ENCODE data around the gene RPL15. TPM values are rescaled to one million over a fixed set of nuclear protein-coding genes. Genes with fewer than 3 reads are reported as not detected.

RPL15 gene
- total and polyA plus RNA-seq, 4 donors: 1,314 to 5,106 (median 2,422) TPM

DNA sequence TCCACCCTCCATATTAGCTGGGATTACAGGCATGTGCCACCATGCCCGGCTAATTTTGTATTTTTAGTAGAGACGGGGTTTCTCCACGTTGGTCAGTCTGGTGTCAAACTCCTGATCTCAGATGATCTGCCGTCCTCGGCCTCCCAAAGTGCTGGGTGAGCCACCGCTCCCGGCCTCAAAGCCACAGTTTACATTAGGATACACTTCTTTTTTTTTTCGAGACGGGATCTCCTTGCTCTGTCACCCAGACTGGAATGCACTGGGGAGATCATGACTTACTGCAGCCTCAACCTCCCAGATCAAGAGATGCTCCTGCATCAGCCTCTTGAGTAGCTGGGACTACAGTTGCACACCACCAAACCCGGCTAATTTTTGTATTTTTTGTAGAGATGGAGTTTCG lies 25.6 kb downstream of the RPL15 start:
- no peak for ATAC-seq (ENCODE audit: low FRiP score)
- no peak for DNase-seq
- 89 to 92% methylated on average over 11 of the region's 11 CpGs for WGBS, 2 donors
- H3K27ac ChIP-seq (ENCODE audit: low read depth in 1 of 2, low read length in 2 of 2): no peak overlapping the region
- no peak overlapping the region for H3K4me3 ChIP-seq (ENCODE audit: low read length in 2 of 2)
- no peaks in the 10 kb centered on the region for H3K9me3 ChIP-seq (ENCODE audit: control insufficient read depth, low read length)
- no peaks in the 10 kb centered on the region for H3K36me3 ChIP-seq (ENCODE audit: control insufficient read depth in 1 of 2, insufficient read depth in 2 of 2, low read length in 1 of 2)
- intact Hi-C loops (cut with DNase I): no loop called here
- no peaks in the 10 kb centered on the region for H3K4me1 ChIP-seq (ENCODE audit: control insufficient read depth in 1 of 2, insufficient read depth in 2 of 2, low read length in 2 of 2)
- H3K27me3 ChIP-seq (ENCODE audit: control insufficient read depth in 1 of 2, insufficient read depth in 2 of 2, low read length in 1 of 2): no peaks in the 10 kb centered on the region

DNA sequence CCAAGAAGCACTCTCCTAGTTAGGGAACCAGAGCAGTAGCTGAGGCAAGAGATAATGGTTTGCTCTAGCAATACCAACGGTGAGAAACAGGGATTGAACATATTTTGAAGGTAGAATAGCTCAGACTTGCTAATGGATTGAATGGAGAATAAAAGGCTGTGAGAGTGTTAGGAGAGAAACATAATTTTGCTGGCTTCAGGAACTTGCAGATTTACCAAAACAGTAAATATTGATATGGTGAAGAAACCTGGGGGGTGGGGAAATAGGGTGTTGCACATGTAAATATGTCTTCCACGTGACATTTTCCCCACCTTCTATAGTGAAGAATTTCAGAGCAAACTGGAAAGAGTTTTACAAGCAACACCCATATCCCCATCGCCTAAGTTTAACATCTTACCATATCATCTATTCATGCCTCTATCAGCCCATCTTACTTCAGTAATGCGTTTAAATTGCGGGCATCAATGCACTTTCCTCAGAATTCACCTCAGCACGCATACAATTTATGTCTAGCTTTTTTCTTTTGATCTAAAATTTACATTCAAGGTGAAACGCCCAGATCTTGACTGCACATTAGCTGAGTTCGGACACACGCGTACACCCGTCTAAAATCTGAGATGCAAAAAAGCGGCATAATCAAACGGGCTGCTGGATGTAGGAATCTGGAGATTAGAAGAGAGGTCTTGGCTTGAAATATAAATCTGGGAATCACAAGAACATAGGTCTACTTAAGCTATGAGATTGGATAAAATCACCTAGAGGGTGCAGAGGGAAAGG lies 27.3 kb downstream of the RPL15 start:
- no peaks in the 10 kb centered on the region for H3K4me1 ChIP-seq (ENCODE audit: control insufficient read depth in 1 of 2, insufficient read depth in 2 of 2, low read length in 2 of 2)
- H3K9me3 ChIP-seq (ENCODE audit: control insufficient read depth, low read length): no peaks in the 10 kb centered on the region
- no peaks in the 10 kb centered on the region for H3K36me3 ChIP-seq (ENCODE audit: control insufficient read depth in 1 of 2, insufficient read depth in 2 of 2, low read length in 1 of 2)
- no peak overlapping the region for H3K27ac ChIP-seq (ENCODE audit: low read depth in 1 of 2, low read length in 2 of 2)
- no peak for ATAC-seq (ENCODE audit: low FRiP score)
- H3K27me3 ChIP-seq (ENCODE audit: control insufficient read depth in 1 of 2, insufficient read depth in 2 of 2, low read length in 1 of 2): no peaks in the 10 kb centered on the region
- no peak for DNase-seq
- intact Hi-C loops (cut with DNase I): no loop called here
- peak overlapping the region; percentile 90 to 99 for H3K4me3 ChIP-seq (ENCODE audit: low read length in 2 of 2)
- 16 to 17% methylated on average over 13 of the region's 13 CpGs for WGBS, 2 donors

DNA sequence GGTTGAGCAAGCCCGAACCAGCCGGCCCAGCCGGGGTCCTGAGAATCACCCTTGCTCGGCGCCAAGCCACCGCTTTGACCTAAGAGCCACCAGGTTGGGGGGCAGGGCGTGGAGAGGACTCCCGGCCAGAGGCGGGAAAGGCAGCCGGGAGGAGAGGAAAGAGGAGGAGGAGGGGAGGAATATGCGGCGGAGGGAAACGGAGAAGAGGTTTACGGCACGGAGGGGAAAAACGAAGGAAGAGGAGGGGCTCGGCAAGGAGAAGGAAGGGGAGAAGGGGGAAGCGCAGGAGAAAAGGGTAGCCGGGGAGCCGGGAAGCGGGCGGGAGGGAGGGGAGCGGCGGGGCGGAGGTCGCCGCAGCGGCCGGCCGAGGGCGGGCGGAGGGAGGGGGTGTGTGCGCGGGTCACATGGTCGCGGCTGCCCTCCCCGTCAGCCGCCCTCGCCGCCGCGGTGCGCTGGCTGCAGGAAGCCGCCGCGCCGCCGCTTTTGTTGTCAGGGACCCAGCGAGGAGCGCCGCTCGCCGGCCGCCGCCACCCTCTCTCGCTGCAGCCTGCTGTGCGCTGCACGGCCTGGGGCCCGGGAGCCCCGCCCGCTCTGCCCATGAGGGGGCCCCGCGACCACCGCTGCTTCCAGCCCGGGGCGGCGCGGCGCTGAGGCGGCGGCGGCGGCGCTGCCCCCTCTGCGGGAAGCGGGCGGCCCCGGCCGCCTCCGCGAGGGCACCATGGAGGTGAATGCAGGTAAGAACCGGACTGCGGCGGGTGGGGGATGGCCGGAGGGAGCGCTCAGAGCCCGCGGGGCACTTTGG lies 28.1 kb downstream of the RPL15 start, which contains the start of gene NR1D2:
TSS of gene NR1D2 (plus strand) at position 426 of the 802 bp plus-strand sequence. CDS start at position 719, 293 bp downstream.
- WGBS, 2 donors: 1% methylated on average over 33 to 88 of the region's 88 CpGs
- Histone ChIP-seq H3K4me3 (ENCODE audit: low read length in 2 of 2) (peak within 1 kb of the TSS; percentile 98 to 99), H3K27me3 (ENCODE audit: control insufficient read depth in 1 of 2, insufficient read depth in 2 of 2, low read length in 1 of 2) (no peaks in the 10 kb centered on the region), H3K36me3 (ENCODE audit: control insufficient read depth in 1 of 2, insufficient read depth in 2 of 2, low read length in 1 of 2) (no peaks in the 10 kb centered on the region), H3K27ac (ENCODE audit: low read depth in 1 of 2, low read length in 2 of 2) (peak within 1 kb of the TSS; percentile 89 to 100), H3K4me1 (ENCODE audit: control insufficient read depth in 1 of 2, insufficient read depth in 2 of 2, low read length in 2 of 2) (peaks cover 0 to 6% of the 10 kb centered on the region in 2 donors), H3K9me3 (ENCODE audit: control insufficient read depth, low read length) (no peaks in the 10 kb centered on the region)
- ATAC-seq (ENCODE audit: low FRiP score) (peak; percentile 87), DNase-seq (peak; percentile 91 to 93)
- intact Hi-C loops (cut with DNase I): loop anchor here in 1 of 2 donors (1.0 to 5.0 kb wide), 2 partner anchors 28 to 37 kb away; partner anchors contain the start of gene RPL15

DNA sequence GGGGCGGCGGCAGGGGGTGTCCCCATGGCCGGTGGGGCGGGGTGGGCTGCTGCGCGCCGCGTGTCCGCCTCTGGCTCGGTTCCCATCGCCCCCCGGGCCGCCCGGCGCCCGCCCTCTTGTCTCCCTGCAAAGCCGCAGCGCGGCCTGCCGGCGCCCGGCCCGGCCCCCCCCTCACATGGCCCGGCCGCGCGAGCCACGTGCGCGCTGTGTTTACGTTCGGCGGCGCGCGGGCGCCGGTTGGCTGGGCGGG lies 28.7 kb downstream of the RPL15 start:
- no peak for DNase-seq
- H3K36me3 ChIP-seq (ENCODE audit: control insufficient read depth in 1 of 2, insufficient read depth in 2 of 2, low read length in 1 of 2): no peaks in the 10 kb centered on the region
- peak overlapping the region; percentile 77 to 100 for H3K27ac ChIP-seq (ENCODE audit: low read depth in 1 of 2, low read length in 2 of 2)
- intact Hi-C loops (cut with DNase I): loop anchor here in 1 of 2 donors (1.0 to 5.0 kb wide), 2 partner anchors 28 to 37 kb away; partner anchors contain the start of gene RPL15
- peak overlapping the region; percentile 98 to 99 for H3K4me3 ChIP-seq (ENCODE audit: low read length in 2 of 2)
- no peak for ATAC-seq (ENCODE audit: low FRiP score)
- no peaks in the 10 kb centered on the region for H3K27me3 ChIP-seq (ENCODE audit: control insufficient read depth in 1 of 2, insufficient read depth in 2 of 2, low read length in 1 of 2)
- WGBS, 2 donors: 0% methylated on average over 21 to 39 of the region's 39 CpGs
- H3K9me3 ChIP-seq (ENCODE audit: control insufficient read depth, low read length): no peaks in the 10 kb centered on the region
- peaks cover 0 to 7% of the 10 kb centered on the region in 2 donors for H3K4me1 ChIP-seq (ENCODE audit: control insufficient read depth in 1 of 2, insufficient read depth in 2 of 2, low read length in 2 of 2)

DNA sequence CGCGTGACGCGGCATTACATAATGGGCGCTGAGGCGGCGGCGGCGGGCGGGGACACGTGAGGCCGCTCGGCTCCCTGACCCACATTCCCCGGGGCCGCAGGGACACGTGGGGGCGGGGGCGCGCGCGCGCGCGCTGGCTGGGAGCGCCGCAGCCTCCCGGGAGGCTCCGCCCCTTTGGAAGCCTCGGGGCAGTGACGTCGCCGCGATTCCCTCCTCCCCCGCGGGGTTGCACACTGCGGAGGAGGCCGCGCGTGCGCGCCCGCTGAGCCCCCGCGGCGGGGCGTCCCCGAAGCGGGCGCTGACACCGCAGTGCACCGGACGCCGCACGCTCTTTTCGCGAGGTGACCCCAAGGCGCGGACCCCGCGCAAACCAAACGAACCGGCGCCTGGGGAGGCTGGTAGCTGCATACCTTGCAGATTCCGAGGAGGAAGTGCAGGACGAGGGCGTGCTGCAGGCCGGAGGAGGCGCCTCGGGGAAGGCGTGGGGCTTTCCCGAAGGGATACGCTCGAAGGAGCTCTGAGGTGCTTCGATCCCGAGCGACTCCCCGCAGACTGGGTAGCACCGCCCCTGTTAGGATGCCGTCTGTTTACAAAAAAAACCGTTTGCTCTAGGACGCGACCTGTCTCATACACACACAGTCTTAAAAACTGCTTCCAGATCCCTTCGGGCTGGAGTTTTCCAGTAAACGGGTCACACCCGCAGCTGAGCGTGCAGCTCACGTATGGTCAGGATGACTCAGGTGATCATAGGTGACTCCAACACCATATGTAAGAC lies 29.2 kb downstream of the RPL15 start:
- ATAC-seq (ENCODE audit: low FRiP score) (peak; percentile 96), DNase-seq (peak; percentile 98 to 99)
- no peaks in the 10 kb centered on the region for H3K36me3 ChIP-seq (ENCODE audit: control insufficient read depth in 1 of 2, insufficient read depth in 2 of 2, low read length in 1 of 2)
- no peaks in the 10 kb centered on the region for H3K9me3 ChIP-seq (ENCODE audit: control insufficient read depth, low read length)
- peak overlapping the region; percentile 61 to 89 for H3K27ac ChIP-seq (ENCODE audit: low read depth in 1 of 2, low read length in 2 of 2)
- WGBS, 2 donors: 0 to 1% methylated on average over 41 to 87 of the region's 87 CpGs
- peak overlapping the region; percentile 30 to 74 for H3K4me3 ChIP-seq (ENCODE audit: low read length in 2 of 2)
- H3K4me1 ChIP-seq (ENCODE audit: control insufficient read depth in 1 of 2, insufficient read depth in 2 of 2, low read length in 2 of 2): peaks cover 0 to 7% of the 10 kb centered on the region in 2 donors
- no peaks in the 10 kb centered on the region for H3K27me3 ChIP-seq (ENCODE audit: control insufficient read depth in 1 of 2, insufficient read depth in 2 of 2, low read length in 1 of 2)
- intact Hi-C loops (cut with DNase I): loop anchor here in 1 of 2 donors (1.0 to 5.0 kb wide), 2 partner anchors 29 to 36 kb away; partner anchors contain the start of gene RPL15

DNA sequence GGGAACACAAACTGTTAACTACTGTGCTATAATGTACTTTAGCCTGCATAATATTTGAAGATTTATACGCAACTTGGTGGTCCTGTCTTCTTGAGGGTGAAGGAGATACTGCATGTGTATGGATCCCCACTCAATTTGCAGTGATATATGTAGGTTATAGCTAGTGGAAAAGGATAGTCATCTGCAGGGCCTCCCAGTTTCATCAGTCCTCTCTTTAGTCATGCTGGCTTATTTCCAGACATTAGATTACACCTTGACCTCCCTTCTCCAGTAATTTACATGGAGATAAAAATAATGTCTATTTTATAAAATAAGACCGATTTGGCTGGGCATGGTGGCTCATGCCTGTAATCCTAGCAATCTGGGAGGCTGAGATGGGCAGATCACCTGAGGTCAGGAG lies 31.8 kb downstream of the RPL15 start:
- peaks cover 0 to 14% of the 10 kb centered on the region in 2 donors for H3K4me1 ChIP-seq (ENCODE audit: control insufficient read depth in 1 of 2, insufficient read depth in 2 of 2, low read length in 2 of 2)
- H3K4me3 ChIP-seq (ENCODE audit: low read length in 2 of 2): no peak overlapping the region

DNA sequence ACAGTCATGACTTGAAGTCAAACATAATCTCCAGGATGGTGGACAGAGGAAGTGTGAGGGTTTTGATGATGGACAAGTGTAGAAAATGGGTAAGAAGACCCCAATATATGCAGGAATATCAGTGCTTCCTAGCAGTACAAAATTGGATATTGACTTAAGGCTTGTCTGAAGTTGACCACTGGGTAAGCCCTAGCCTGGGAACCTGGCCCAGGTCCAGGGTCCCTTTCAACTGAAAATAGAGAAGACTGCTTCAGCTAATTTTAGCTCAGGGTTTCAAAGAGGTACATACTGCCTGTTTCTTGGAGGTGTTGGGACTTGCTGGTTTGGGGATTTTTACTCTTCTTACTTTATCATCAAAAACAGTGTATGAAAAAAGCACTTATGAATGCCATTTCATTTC lies 32.9 kb downstream of the RPL15 start:
- intact Hi-C loops (cut with DNase I): loop anchor here in 1 of 2 donors (5.0 kb wide), 1 partner anchor 33 kb away; no protein-coding TSS in a partner anchor
- Histone ChIP-seq H3K27me3 (ENCODE audit: control insufficient read depth in 1 of 2, insufficient read depth in 2 of 2, low read length in 1 of 2) (no peaks in the 10 kb centered on the region), H3K9me3 (ENCODE audit: control insufficient read depth, low read length) (no peaks in the 10 kb centered on the region), H3K36me3 (ENCODE audit: control insufficient read depth in 1 of 2, insufficient read depth in 2 of 2, low read length in 1 of 2) (peaks cover 0 to 2% of the 10 kb centered on the region in 2 donors), H3K4me3 (ENCODE audit: low read length in 2 of 2) (peak overlapping the region in 1 of 2 donors; percentile 3), H3K4me1 (ENCODE audit: control insufficient read depth in 1 of 2, insufficient read depth in 2 of 2, low read length in 2 of 2) (peaks cover 0 to 19% of the 10 kb centered on the region in 2 donors), H3K27ac (ENCODE audit: low read depth in 1 of 2, low read length in 2 of 2) (no peak overlapping the region)
- DNase-seq (peak in 1 of 2 donors; percentile 59), ATAC-seq (ENCODE audit: low FRiP score) (no peak)

More for the DNA sequence above, 31.8 kb downstream of the RPL15 start:
- no peak for ATAC-seq (ENCODE audit: low FRiP score)
- no peak for DNase-seq
- Histone ChIP-seq H3K9me3 (ENCODE audit: control insufficient read depth, low read length) (no peaks in the 10 kb centered on the region), H3K27ac (ENCODE audit: low read depth in 1 of 2, low read length in 2 of 2) (peak overlapping the region in 1 of 2 donors; percentile 24), H3K36me3 (ENCODE audit: control insufficient read depth in 1 of 2, insufficient read depth in 2 of 2, low read length in 1 of 2) (no peaks in the 10 kb centered on the region), H3K27me3 (ENCODE audit: control insufficient read depth in 1 of 2, insufficient read depth in 2 of 2, low read length in 1 of 2) (no peaks in the 10 kb centered on the region)
- intact Hi-C loops (cut with DNase I): loop anchor here in 1 of 2 donors (5.0 kb wide), 1 partner anchor 34 kb away; no protein-coding TSS in a partner anchor
- WGBS, 2 donors: 88 to 91% methylated on average over 2 of the region's 2 CpGs

DNA sequence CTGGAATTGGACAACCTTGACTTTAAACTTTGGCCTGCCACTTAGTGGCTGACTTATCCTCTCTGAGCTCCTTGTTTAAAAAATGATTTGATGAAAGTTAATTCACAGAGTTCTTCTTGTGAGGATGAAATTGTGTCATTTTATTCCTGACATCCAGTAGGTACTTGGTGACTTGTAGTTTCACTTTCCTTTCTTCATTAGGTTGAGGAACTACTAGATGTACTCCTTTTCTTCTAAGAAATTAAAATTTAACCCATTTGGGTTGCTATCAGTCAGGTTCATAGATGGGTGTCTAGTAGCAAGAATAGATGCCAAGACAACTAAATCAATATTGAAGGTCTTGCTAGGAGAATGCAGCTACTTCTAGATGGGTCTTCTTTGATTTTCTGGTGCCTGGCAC lies 33.4 kb downstream of the RPL15 start:
- intact Hi-C loops (cut with DNase I): no loop called here
- no peaks in the 10 kb centered on the region for H3K9me3 ChIP-seq (ENCODE audit: control insufficient read depth, low read length)
- peaks cover 0 to 2% of the 10 kb centered on the region in 2 donors for H3K36me3 ChIP-seq (ENCODE audit: control insufficient read depth in 1 of 2, insufficient read depth in 2 of 2, low read length in 1 of 2)
- DNase-seq (no peak), ATAC-seq (ENCODE audit: low FRiP score) (no peak)
- H3K4me3 ChIP-seq (ENCODE audit: low read length in 2 of 2): peak overlapping the region in 1 of 2 donors; percentile 3
- no peaks in the 10 kb centered on the region for H3K27me3 ChIP-seq (ENCODE audit: control insufficient read depth in 1 of 2, insufficient read depth in 2 of 2, low read length in 1 of 2)
- H3K27ac ChIP-seq (ENCODE audit: low read depth in 1 of 2, low read length in 2 of 2): no peak overlapping the region
- peaks cover 0 to 22% of the 10 kb centered on the region in 2 donors for H3K4me1 ChIP-seq (ENCODE audit: control insufficient read depth in 1 of 2, insufficient read depth in 2 of 2, low read length in 2 of 2)

Data from aorta (tissue), 5 donors.